ENCODE data around the gene ZNF496. TPM values are rescaled to one million over a fixed set of nuclear protein-coding genes. Genes with fewer than 3 reads are reported as not detected.

ZNF496 gene
- total and polyA plus RNA-seq, 3 donors from 2014 or later: 45.0 to 71.1 (median 61.6) TPM

DNA sequence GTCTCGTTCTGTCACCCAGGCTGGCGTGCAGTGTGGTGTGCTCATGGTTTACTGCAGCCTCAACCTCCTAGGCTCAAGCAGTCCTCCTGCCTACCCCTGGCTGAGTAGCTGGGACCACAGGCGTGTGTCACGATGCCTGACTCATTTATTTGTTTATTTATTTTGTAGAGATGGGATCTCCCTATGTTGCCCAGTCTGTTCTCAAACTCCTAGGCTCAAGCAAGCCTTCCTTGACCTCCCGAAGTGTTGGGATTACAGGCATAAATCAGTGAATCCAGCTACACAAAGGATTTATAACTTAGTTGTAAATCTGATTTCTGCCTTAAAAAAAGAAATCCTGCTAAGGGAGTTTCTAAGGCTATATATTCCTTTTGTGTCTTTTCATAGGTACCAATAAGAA, 30.5 kb upstream of the ZNF496 start:
- Histone ChIP-seq H3K36me3 (ENCODE audit: low read depth, missing control alignments) (no peaks in the 10 kb centered on the region), H3K27ac (no peak overlapping the region), H3K4me3 (no peak overlapping the region), H3K4me1 (peaks cover 22% of the 10 kb centered on the region), H3K9me3 (no peaks in the 10 kb centered on the region), H3K27me3 (no peaks in the 10 kb centered on the region)
- no peak for TF ChIP-seq POLR2A (IDR thresholded peaks at IDR 0.05)
- TF ChIP-seq, protein P1, sequence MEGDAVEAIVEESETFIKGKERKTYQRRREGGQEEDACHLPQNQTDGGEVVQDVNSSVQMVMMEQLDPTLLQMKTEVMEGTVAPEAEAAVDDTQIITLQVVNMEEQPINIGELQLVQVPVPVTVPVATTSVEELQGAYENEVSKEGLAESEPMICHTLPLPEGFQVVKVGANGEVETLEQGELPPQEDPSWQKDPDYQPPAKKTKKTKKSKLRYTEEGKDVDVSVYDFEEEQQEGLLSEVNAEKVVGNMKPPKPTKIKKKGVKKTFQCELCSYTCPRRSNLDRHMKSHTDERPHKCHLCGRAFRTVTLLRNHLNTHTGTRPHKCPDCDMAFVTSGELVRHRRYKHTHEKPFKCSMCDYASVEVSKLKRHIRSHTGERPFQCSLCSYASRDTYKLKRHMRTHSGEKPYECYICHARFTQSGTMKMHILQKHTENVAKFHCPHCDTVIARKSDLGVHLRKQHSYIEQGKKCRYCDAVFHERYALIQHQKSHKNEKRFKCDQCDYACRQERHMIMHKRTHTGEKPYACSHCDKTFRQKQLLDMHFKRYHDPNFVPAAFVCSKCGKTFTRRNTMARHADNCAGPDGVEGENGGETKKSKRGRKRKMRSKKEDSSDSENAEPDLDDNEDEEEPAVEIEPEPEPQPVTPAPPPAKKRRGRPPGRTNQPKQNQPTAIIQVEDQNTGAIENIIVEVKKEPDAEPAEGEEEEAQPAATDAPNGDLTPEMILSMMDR (IDR thresholded peaks at IDR 0.05): no peak
- intact Hi-C loops (cut with DNase I; ENCODE audit: low total_unique reads): no loop called here
- 92 to 93% methylated on average over 5 of the region's 5 CpGs for WGBS, 2 donors
- DNase-seq: no peak

DNA sequence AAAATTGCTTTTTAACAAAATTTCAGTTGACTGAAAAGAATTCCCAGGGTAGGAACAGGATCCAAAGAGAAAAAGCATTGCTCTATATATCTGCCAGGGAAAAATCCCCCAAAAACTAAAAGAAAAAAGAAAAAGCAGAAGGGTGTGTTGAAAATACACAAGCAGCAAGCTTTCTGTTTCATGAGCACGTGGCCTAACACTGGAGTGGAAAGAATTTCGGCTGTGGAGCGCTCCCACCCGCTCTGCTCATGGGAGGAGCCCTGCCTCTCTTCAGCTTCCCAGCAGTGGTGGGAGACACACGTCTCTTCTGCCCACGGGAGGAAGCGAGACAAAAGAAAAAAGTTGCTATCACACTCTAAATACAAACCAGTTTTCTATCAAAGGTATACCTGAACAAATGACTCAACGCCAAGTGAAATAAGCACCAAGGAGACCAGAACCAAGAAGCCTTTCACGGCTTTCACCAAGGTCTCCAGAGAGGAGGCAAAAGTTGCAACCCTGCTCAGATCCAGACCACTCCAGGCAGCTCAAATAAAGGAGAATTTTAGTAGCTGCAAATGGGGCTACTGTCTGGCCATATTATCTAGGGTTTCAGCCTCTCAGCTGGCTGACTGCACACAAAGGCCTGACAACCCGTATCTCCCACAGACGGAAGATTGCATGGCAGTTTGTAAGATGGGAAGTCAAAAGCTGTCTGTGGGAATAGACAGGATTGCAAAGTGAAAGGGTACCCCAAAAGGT, 29.5 kb upstream of the ZNF496 start:
- DNase-seq: peak; percentile 79
- Histone ChIP-seq H3K27me3 (no peaks in the 10 kb centered on the region), H3K36me3 (ENCODE audit: low read depth, missing control alignments) (no peaks in the 10 kb centered on the region), H3K9me3 (no peaks in the 10 kb centered on the region), H3K27ac (peak overlapping the region; percentile 61 to 91), H3K4me3 (no peak overlapping the region), H3K4me1 (peaks cover 27% of the 10 kb centered on the region)
- intact Hi-C loops (cut with DNase I; ENCODE audit: low total_unique reads): no loop called here
- TF ChIP-seq, protein P1 (IDR thresholded peaks at IDR 0.05): no peak
- no peak for TF ChIP-seq POLR2A (IDR thresholded peaks at IDR 0.05)
- 31 to 38% methylated on average over 11 of the region's 11 CpGs for WGBS, 2 donors

DNA sequence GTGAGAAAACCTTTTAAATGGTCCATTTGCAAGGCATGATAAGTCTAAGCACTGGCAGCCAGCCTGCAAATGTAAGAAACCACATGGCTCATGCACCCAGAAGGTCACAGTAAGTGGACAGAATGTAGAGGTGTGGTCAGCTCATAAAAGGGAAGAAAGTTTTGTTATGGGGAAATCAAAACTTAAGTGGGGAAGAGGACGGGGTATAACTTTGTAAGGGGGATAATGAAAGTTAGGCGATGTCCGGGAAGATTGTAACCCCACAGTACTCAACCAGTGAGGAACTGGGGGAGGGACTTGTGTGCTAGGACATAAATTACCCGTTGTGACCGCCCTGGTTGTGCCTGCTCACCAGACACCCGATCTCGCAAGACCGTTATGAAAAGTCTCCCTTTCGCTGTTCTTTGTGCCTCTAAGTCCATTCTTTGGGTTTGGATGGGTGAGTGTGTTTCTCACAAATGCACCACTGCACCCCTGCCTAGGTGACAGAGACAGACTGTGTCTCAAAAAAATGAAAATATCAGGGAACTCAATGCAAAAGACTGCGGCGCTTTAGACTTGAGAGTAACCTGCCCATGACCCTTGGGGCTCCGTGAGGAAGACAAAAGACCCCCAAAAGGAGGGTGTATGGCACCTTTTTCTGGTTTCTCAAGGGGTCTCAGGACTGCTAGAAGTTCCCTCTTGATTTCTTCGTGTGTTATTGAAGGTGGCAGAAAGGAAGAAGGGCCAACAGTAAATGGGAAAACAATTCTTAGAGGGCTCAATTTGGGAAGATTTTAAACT, 28.6 kb upstream of the ZNF496 start:
- no peak for TF ChIP-seq POLR2A (IDR thresholded peaks at IDR 0.05)
- TF ChIP-seq, protein P1 (IDR thresholded peaks at IDR 0.05): no peak
- H3K9me3 ChIP-seq: no peaks in the 10 kb centered on the region
- WGBS, 2 donors: 49 to 63% methylated on average over 12 to 13 of the region's 13 CpGs
- peak; percentile 63 for DNase-seq
- H3K27ac ChIP-seq: peak overlapping the region; percentile 61 to 91
- intact Hi-C loops (cut with DNase I; ENCODE audit: low total_unique reads): no loop called here
- H3K27me3 ChIP-seq: no peaks in the 10 kb centered on the region
- peaks cover 35% of the 10 kb centered on the region for H3K4me1 ChIP-seq
- H3K4me3 ChIP-seq: no peak overlapping the region
- no peaks in the 10 kb centered on the region for H3K36me3 ChIP-seq (ENCODE audit: low read depth, missing control alignments)

DNA sequence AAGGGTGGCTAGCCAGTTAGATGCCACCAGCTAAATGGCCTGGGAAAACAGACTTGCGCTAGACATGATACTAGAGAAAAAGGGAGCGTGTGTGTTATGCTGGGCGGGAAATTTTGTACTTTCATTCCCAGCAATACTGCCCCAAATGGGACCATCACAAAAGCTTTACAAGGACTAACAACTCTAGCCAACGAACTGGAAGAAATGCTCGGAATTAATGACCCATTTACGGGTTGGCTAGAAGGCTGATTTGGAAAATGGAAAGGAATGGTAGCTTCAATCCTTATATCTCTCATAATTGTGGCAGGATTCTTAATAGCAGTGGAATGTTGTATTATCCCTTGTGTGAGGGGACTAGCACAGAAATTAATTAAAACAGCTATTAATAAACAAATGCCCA, 27.9 kb upstream of the ZNF496 start:
- Histone ChIP-seq H3K36me3 (ENCODE audit: low read depth, missing control alignments) (no peaks in the 10 kb centered on the region), H3K4me1 (peaks cover 36% of the 10 kb centered on the region), H3K9me3 (no peaks in the 10 kb centered on the region), H3K27me3 (no peaks in the 10 kb centered on the region), H3K4me3 (no peak overlapping the region), H3K27ac (peak overlapping the region in 1 of 2 donors; percentile 91)
- intact Hi-C loops (cut with DNase I; ENCODE audit: low total_unique reads): no loop called here
- TF ChIP-seq POLR2A (IDR thresholded peaks at IDR 0.05): no peak
- TF ChIP-seq, protein P1 (IDR thresholded peaks at IDR 0.05): no peak
- 90 to 93% methylated on average over 6 of the region's 6 CpGs for WGBS, 2 donors
- no peak for DNase-seq
